Left ventricle myocardium inferior (tissue), 1 donor: ENCODE data around the gene PAX2. TPM values are rescaled to one million over a fixed set of nuclear protein-coding genes. Genes with fewer than 3 reads are reported as not detected.

Source experiments
- DNase-seq: peaks from one replicate; pipeline ENCODE4 v3.0.0-alpha.2; 2020
- H3K27ac ChIP-seq: fragments of 200-600 bp; replicated peaks from 2 replicates; pipeline ENCODE4 v1.8.0; 2021
- H3K27me3 ChIP-seq: fragments of 200-600 bp; 2 replicates; pipeline ENCODE4 v1.8.0; 2021; ENCODE audit warnings: low read depth
- H3K36me3 ChIP-seq: fragments of 200-600 bp; 2 replicates; pipeline ENCODE4 v1.8.0; 2021
- H3K4me1 ChIP-seq: fragments of 200-600 bp; 2 replicates; pipeline ENCODE4 v1.8.0; 2021
- H3K4me3 ChIP-seq: fragments of 200-600 bp; 2 replicates; pipeline ENCODE4 v1.8.0; 2021; ENCODE audit warnings: mild to moderate bottlenecking, moderate library complexity
- H3K9me3 ChIP-seq: fragments of 200-600 bp; replicated peaks from 2 replicates; pipeline ENCODE4 v1.8.0; 2021
- intact Hi-C: fragments of 100-400 bp; cut with micrococcal nuclease; formaldehyde crosslinking; loops from one replicate; pipeline ENCODE4 v1.11.0; 2022
- total RNA-seq: library from RNA; stranded (reverse); fragmentation: NEBNext Ultra II Directional; extraction: Animal tissue kit (Norgen Biotek cat#: 25700); gene quantifications from one replicate; pipeline ENCODE4 v1.2.1, GENCODE V29; 2021
- TF ChIP-seq, protein P1 (sequence below): fragments of 200-600 bp; IDR thresholded peaks from 2 replicates; pipeline ENCODE4 v1.8.0; 2021; ENCODE audit warnings: antibody characterized with exemption, mild to moderate bottlenecking, borderline replicate concordance
- donor health status: DM: no; HTN: yes; CAD: no; lungs with severe emphysema.

The PAX2 gene
- total RNA-seq, 1 donor from 2014 or later, result not detected

- H3K4me1 ChIP-seq, result peaks cover 36% of the 10 kb centered on the region
- TF ChIP-seq, protein P1, sequence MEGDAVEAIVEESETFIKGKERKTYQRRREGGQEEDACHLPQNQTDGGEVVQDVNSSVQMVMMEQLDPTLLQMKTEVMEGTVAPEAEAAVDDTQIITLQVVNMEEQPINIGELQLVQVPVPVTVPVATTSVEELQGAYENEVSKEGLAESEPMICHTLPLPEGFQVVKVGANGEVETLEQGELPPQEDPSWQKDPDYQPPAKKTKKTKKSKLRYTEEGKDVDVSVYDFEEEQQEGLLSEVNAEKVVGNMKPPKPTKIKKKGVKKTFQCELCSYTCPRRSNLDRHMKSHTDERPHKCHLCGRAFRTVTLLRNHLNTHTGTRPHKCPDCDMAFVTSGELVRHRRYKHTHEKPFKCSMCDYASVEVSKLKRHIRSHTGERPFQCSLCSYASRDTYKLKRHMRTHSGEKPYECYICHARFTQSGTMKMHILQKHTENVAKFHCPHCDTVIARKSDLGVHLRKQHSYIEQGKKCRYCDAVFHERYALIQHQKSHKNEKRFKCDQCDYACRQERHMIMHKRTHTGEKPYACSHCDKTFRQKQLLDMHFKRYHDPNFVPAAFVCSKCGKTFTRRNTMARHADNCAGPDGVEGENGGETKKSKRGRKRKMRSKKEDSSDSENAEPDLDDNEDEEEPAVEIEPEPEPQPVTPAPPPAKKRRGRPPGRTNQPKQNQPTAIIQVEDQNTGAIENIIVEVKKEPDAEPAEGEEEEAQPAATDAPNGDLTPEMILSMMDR, result no peak
- H3K9me3 ChIP-seq, result no peaks in the 10 kb centered on the region
- H3K4me3 ChIP-seq, result no peak overlapping the region
- H3K36me3 ChIP-seq, result no peaks in the 10 kb centered on the region
- no peak for DNase-seq
- intact Hi-C loops, result no loop called here
- peaks cover 100% of the 10 kb centered on the region for H3K27me3 ChIP-seq
- no peak overlapping the region for H3K27ac ChIP-seq
These were observed 9.8 kb upstream of the PAX2 start for GRCh38 chr10:100735337-100736143.

- Histone ChIP-seq H3K4me3 (no peak overlapping the region), H3K4me1 (peaks cover 28% of the 10 kb centered on the region), H3K27me3 (peaks cover 100% of the 10 kb centered on the region), H3K36me3 (no peaks in the 10 kb centered on the region), H3K27ac (no peak overlapping the region), H3K9me3 (no peaks in the 10 kb centered on the region)
- no peak for DNase-seq
- intact Hi-C loops, result no loop called here
- TF ChIP-seq, protein P1, result no peak
These were observed 9.1 kb upstream of the PAX2 start for GRCh38 chr10:100736144-100736808.

GRCh38 chr10:100736809-100737354 is 8.5 kb upstream of the PAX2 start:
- Histone ChIP-seq H3K4me3 (peak overlapping the region; percentile 49), H3K27me3 (peaks cover 100% of the 10 kb centered on the region), H3K9me3 (no peaks in the 10 kb centered on the region), H3K27ac (no peak overlapping the region), H3K4me1 (peaks cover 33% of the 10 kb centered on the region), H3K36me3 (no peaks in the 10 kb centered on the region)
- no peak for DNase-seq
- TF ChIP-seq, protein P1, result no peak
- intact Hi-C loops, result no loop called here

- no peaks in the 10 kb centered on the region for H3K9me3 ChIP-seq
- TF ChIP-seq, protein P1, result no peak
- H3K36me3 ChIP-seq, result no peaks in the 10 kb centered on the region
- intact Hi-C loops, result no loop called here
- no peak for DNase-seq
- peak overlapping the region; percentile 49 for H3K4me3 ChIP-seq
- H3K27me3 ChIP-seq, result peaks cover 100% of the 10 kb centered on the region
- peaks cover 39% of the 10 kb centered on the region for H3K4me1 ChIP-seq
- no peak overlapping the region for H3K27ac ChIP-seq
These were observed 7.9 kb upstream of the PAX2 start for GRCh38 chr10:100737355-100738054.

- intact Hi-C loops, result no loop called here
- H3K4me1 ChIP-seq, result peaks cover 42% of the 10 kb centered on the region
- H3K4me3 ChIP-seq, result peak overlapping the region; percentile 49
- H3K9me3 ChIP-seq, result no peaks in the 10 kb centered on the region
- H3K27me3 ChIP-seq, result peaks cover 100% of the 10 kb centered on the region
- TF ChIP-seq, protein P1, result no peak
- no peak overlapping the region for H3K27ac ChIP-seq
- H3K36me3 ChIP-seq, result no peaks in the 10 kb centered on the region
- no peak for DNase-seq
These were observed 7.1 kb upstream of the PAX2 start for GRCh38 chr10:100738055-100738827.
